GM10248 (cell line): Measurements from ENCODE around the gene AK9.
"Not testable (repeated sequence)": the region's sequence is repeated elsewhere in the genome, so short reads cannot be mapped to it uniquely, and the experiment has no call there.

Source experiments
- CTCF ChIA-PET: fragments of 300-600 bp; sonication (Branson Sonifier 250); formaldehyde crosslinking; extraction: SDS; loops from one replicate; lab custom pipeline; 2021; ENCODE audit warnings: antibody characterized with exemption; lab: Yijun Ruan, JAX
- POLR2A ChIA-PET: fragments of 350-650 bp; sonication (Branson Sonifier 250); formaldehyde crosslinking; extraction: SDS; loops from one replicate; lab custom pipeline; 2020; ENCODE audit warnings: antibody characterized with exemption; lab: Yijun Ruan, JAX
- DNase-seq: peaks from one replicate; pipeline ENCODE4 v3.0.0; 2012; ENCODE audit errors: extremely low spot score
- CTCF ChIP-seq: IDR thresholded peaks from 2 replicates; pipeline ENCODE4 v1.5.1; 2012; ENCODE audit warnings: mild to moderate bottlenecking, low read depth; ENCODE audit errors: extremely low read depth, missing control alignments, control extremely low read depth

The AK9 gene

DNA sequence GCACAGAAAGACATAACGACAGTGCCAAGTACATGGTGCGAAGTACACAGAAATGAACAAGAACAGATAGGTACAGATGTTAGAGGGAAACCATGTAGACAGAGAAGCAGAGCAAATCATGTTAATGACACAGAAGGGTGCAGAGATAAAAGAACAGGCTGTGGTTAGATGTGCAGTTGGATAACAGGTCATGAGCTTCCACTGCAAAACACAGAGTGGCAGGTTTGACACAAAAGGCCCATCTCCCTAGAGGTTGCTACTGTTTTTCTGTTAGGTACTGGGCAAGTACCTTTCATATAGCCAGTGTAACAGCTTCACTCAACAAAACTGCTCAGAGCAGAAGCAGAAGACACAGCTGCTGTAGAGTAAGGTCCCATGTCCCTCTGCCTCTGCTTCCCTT is 84.6 kb downstream of the AK9 start:
- DNase-seq: no peak
- ChIA-PET CTCF (interaction anchor here (1.9 to 3.1 kb wide), 2 partner anchors 10 to 433 kb away, joined by 4 to 11 read pairs; no protein-coding TSS in a partner anchor), POLR2A (no interaction called here)
- TF ChIP-seq CTCF: no peak

DNA sequence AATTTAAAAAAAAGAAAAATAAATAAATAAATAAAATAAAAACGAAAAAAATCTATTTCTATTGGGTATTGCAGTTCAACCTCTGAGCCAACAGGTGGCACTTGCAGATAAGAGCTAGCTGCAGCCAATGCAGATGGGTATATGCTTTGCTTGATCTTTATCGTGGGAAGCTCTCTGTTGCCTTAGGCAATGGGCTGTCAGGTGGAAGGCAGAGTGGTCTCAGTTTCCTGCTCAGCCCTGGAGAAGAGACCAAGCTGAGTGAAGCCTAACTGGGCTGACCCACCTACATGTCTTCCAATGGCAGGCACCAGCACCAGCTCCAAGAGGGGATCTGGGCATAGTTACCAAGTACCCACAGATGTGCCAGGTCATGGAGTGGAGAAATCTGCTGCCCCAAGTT is 95.0 kb downstream of the AK9 start:
- ChIA-PET CTCF (interaction anchor here (0.6 to 3.6 kb wide), 10 partner anchors 9 to 795 kb away, joined by 3 to 16 read pairs (median 4); no protein-coding TSS in a partner anchor), POLR2A (no interaction called here)
- peak; percentile 45 for TF ChIP-seq CTCF
- DNase-seq: peak; percentile 31

DNA sequence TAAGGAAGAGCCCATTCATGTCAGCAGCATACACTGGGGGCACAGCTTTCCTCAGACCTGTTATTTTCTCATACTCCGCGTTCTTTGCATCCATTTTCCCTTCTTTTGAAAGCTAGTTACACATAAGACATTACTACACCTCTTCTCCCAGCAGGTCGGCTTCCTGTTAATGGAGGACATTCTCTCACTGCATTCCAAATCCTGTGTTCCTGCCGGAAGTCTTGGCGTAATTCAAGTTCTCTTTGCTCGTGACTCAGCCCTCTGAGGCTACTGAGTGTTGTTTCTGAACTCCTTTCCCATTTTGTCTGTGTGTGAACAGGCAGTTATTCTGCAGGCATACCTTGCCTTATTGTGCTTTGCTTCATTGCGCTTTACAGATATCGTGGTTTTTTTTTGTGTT is 110.5 kb downstream of the AK9 start:
- no peak for DNase-seq
- ChIA-PET POLR2A (no interaction called here), CTCF (interaction anchor here (1.3 kb wide), 1 partner anchor 9 kb away, joined by 3 read pairs; no protein-coding TSS in a partner anchor)
- TF ChIP-seq CTCF: no peak

DNA sequence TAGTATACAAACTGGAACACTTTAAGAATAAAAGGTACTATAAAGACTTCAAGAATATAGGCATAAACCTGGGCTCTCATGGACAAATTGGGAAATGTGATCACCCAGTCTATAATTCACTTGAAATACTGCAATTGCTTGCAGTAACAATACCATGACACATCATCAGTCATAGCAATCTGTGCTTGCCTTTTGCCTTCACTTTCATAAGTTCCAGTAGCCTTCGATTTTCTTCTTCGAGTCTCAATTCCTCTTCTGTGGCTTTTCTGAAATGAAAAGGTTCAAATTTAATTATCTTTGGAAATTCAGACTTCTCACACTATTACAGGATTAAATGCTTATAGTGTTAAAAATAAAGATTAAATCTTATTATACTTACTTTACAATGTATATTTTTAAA is 111.6 kb downstream of the AK9 start:
- DNase-seq: peak; percentile 28
- POLR2A ChIA-PET: no interaction called here
- TF ChIP-seq CTCF: no peak
- CTCF ChIA-PET: no interaction called here

DNA sequence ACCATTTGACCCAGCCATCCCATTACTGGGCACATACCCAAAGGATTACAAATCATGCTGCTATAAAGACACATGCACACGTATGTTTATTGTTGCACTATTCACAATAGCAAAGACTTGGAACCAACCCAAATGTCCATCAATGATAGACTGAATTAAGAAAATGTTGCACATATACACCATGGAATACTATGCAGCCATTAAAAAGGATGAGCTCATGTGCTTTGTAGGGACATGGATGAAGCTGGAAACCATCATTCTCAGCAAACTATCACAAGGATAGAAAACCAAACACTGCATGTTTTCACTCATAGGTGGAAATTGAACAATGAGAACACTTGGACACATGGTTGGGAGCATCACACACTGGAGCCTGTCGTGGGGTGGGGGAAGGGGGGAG is 121.1 kb downstream of the AK9 start:
- POLR2A ChIA-PET, DNase-seq, CTCF ChIA-PET: not testable (repeated sequence)

DNA sequence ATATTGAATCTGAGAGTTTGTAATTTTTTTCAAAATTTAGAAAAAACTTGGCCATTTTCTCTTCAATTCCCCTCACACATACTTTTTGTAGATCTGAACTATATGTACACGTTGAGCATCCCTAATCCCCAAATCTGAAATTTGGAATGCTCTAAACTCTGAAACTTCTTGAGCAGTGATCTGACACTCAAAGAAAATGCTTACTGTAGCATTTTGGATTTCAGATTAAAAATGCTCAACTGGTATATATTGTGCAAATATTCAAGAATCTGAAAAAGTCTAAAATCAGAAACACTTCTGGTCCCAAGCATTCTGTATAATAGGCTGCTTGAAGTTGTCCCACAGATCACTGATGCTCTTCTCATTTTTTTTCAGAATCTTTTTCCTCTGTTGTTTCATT is 129.2 kb downstream of the AK9 start:
- no peak for TF ChIP-seq CTCF
- CTCF ChIA-PET: no interaction called here
- DNase-seq: no peak
- POLR2A ChIA-PET: no interaction called here

DNA sequence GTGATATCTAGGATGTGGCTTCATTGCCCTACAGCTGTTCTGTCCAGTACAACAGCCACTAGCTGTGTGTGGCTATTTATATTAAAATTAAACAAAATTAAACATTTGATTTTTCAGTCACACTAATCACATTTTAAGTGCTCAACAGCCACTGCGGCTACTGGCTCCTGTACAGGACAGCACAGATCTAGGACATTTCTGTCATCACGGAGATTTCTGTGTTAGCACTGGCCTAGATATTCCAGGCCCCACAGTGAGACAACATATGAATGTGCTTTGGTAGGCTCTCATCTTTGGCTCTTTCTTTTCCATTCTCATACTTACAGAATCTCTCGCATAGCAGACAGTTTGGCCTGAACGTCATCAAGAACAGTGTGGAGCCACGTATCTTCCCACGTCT is 159.6 kb downstream of the AK9 start:
- CTCF ChIA-PET: interaction anchor here (1.9 kb wide), 1 partner anchor 509 kb away, joined by 7 read pairs; no protein-coding TSS in a partner anchor
- POLR2A ChIA-PET: no interaction called here
- no peak for TF ChIP-seq CTCF
- DNase-seq: no peak
